GM21737 (cell line): Measurements from ENCODE around the gene NIM1K.
"Not testable (repeated sequence)": the region's sequence is repeated elsewhere in the genome, so short reads cannot be mapped to it uniquely, and the experiment has no call there.

Experiments
- ATAC-seq: cut with Tn5 transposase; IDR thresholded peaks from one replicate; pipeline ENCODE4 v1.9.1; 2021; ENCODE audit warnings: mild to moderate bottlenecking, moderate library complexity; ENCODE audit not compliant: unreplicated experiment

Gene NIM1K

GRCh38 chr5:43274435-43275114, 82.5 kb downstream of the NIM1K start:
- ATAC-seq = no peak

GRCh38 chr5:43275391-43275790, 83.4 kb downstream of the NIM1K start:
- no peak for ATAC-seq

GRCh38 chr5:43279548-43280274, 87.7 kb downstream of the NIM1K start:
- ATAC-seq = no peak

- ATAC-seq = no peak
These were observed 90.0 kb downstream of the NIM1K start for GRCh38 chr5:43281840-43282658.

GRCh38 chr5:43286623-43287022, 94.6 kb downstream of the NIM1K start:
- no peak for ATAC-seq

- ATAC-seq = no peak
These were observed 95.5 kb downstream of the NIM1K start for GRCh38 chr5:43287493-43287892.

- no peak for ATAC-seq
These were observed 96.3 kb downstream of the NIM1K start for GRCh38 chr5:43288269-43288831.

GRCh38 chr5:43290726-43291125, 98.7 kb downstream of the NIM1K start:
- no peak for ATAC-seq

- no peak for ATAC-seq
These were observed 102.2 kb downstream of the NIM1K start for GRCh38 chr5:43294226-43294625.

- no peak for ATAC-seq
These were observed 103.2 kb downstream of the NIM1K start for GRCh38 chr5:43295202-43295601.

GRCh38 chr5:43296835-43297234, 104.8 kb downstream of the NIM1K start:
- ATAC-seq = no peak

- ATAC-seq = no peak
These were observed 106.4 kb downstream of the NIM1K start for GRCh38 chr5:43298443-43298842.

GRCh38 chr5:43300112-43300511, 108.1 kb downstream of the NIM1K start:
- ATAC-seq = no peak

GRCh38 chr5:43301653-43302091, 109.6 kb downstream of the NIM1K start:
- no peak for ATAC-seq

- ATAC-seq = no peak
These were observed 110.5 kb downstream of the NIM1K start for GRCh38 chr5:43302481-43302880.

- no peak for ATAC-seq
These were observed 111.2 kb downstream of the NIM1K start for GRCh38 chr5:43303242-43303641.

- ATAC-seq = peak; percentile 42
These were observed 112.5 kb downstream of the NIM1K start for GRCh38 chr5:43304525-43304924.

- peak; percentile 52 for ATAC-seq
These were observed 114.0 kb downstream of the NIM1K start for GRCh38 chr5:43305948-43306565.

GRCh38 chr5:43306954-43307353, 114.9 kb downstream of the NIM1K start:
- not testable (repeated sequence) for ATAC-seq

- ATAC-seq = no peak
These were observed 117.1 kb downstream of the NIM1K start for GRCh38 chr5:43309122-43309521.

- ATAC-seq = no peak
These were observed 117.6 kb downstream of the NIM1K start for GRCh38 chr5:43309637-43310036.
